T-helper 1 cell treated with Interleukin-12 subunit alpha and Interleukin-12 subunit beta and Interleukin-4 antibody, amounts not matched to agents 30 μg/mL and 1 μg/mL, for 36 hours (primary cell): ENCODE measurements around the gene PACRG.

Experiments used
- H3K27ac Mint-ChIP-seq: one replicate; pipeline ENCODE4 v1.8.0; 2021; ENCODE audit warnings: mild to moderate bottlenecking, mixed read lengths
- H3K27me3 Mint-ChIP-seq: one replicate; pipeline ENCODE4 v1.8.0; 2021; ENCODE audit warnings: low read depth, mixed read lengths
- H3K36me3 Mint-ChIP-seq: one replicate; pipeline ENCODE4 v1.8.0; 2021; ENCODE audit warnings: low read depth, mixed read lengths
- H3K4me1 Mint-ChIP-seq: one replicate; pipeline ENCODE4 v1.8.0; 2021; ENCODE audit warnings: low read depth, mixed read lengths
- H3K4me3 Mint-ChIP-seq: one replicate; pipeline ENCODE4 v1.8.0; 2021; ENCODE audit warnings: mild to moderate bottlenecking, moderate library complexity, mixed read lengths
- H3K9me3 Mint-ChIP-seq: one replicate; pipeline ENCODE4 v1.8.0; 2021; ENCODE audit warnings: mixed read lengths

The PACRG gene

DNA sequence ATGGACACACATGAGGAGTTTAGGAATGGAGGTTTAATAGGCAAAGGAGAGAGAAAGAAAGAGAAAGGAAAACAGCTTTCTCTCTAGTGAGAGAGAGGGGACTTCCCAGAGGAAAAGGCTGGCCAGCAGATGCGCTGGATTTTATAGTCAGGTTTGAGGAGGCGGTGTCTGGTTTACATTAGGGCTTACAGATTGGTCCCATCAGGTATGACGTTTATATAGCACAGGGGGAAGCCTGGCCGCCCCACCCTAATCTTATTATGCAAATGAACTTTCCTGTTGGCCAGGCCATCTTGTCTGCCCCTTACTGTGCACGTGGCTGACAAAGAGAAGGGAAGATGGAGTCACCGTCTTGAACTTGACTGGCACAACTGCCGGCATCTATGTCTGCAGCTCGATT, 600.1 kb downstream of the PACRG start:
- no peaks in the 10 kb centered on the region for H3K4me1 Mint-ChIP-seq
- no peak overlapping the region for H3K27ac Mint-ChIP-seq
- no peaks in the 10 kb centered on the region for H3K9me3 Mint-ChIP-seq
- no peak overlapping the region for H3K4me3 Mint-ChIP-seq
- no peaks in the 10 kb centered on the region for H3K36me3 Mint-ChIP-seq
- peaks cover 4% of the 10 kb centered on the region for H3K27me3 Mint-ChIP-seq

- Mint-ChIP-seq H3K27me3 (peaks cover 4% of the 10 kb centered on the region), H3K36me3 (no peaks in the 10 kb centered on the region), H3K4me3 (no peak overlapping the region), H3K27ac (no peak overlapping the region), H3K4me1 (no peaks in the 10 kb centered on the region), H3K9me3 (no peaks in the 10 kb centered on the region)
These were observed 600.6 kb downstream of the PACRG start for GRCh38 chr6:163328411-163328810.

GRCh38 chr6:163329991-163330390, 602.2 kb downstream of the PACRG start:
- Mint-ChIP-seq H3K4me1 (no peaks in the 10 kb centered on the region), H3K27ac (no peak overlapping the region), H3K27me3 (no peaks in the 10 kb centered on the region), H3K36me3 (no peaks in the 10 kb centered on the region), H3K9me3 (no peaks in the 10 kb centered on the region), H3K4me3 (no peak overlapping the region)

GRCh38 chr6:163331245-163331644, 603.5 kb downstream of the PACRG start:
- Mint-ChIP-seq H3K9me3 (no peaks in the 10 kb centered on the region), H3K27ac (no peak overlapping the region), H3K4me3 (no peak overlapping the region), H3K4me1 (no peaks in the 10 kb centered on the region), H3K27me3 (peaks cover 3% of the 10 kb centered on the region), H3K36me3 (no peaks in the 10 kb centered on the region)

DNA sequence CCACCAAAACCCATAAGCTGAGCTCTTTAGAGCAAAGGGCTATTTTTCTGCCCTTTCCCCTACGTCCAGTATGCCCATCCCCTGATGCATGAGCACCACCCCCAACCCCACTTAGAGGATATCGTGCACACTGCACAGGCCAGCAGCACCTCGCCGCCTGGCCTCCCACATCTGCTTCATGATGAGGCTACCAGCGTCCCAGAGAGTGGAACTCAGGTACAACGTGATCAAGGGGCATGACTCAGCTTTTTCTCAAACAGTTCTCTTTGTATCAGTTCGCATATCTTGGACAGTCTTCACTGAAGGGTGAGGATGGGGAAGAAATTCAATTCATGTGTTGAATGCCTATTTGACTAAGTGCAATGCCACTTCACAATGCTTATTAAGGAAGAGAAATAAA, 604.8 kb downstream of the PACRG start:
- Mint-ChIP-seq H3K4me1 (no peaks in the 10 kb centered on the region), H3K27me3 (peaks cover 9% of the 10 kb centered on the region), H3K4me3 (no peak overlapping the region), H3K27ac (no peak overlapping the region), H3K36me3 (no peaks in the 10 kb centered on the region), H3K9me3 (no peaks in the 10 kb centered on the region)

DNA sequence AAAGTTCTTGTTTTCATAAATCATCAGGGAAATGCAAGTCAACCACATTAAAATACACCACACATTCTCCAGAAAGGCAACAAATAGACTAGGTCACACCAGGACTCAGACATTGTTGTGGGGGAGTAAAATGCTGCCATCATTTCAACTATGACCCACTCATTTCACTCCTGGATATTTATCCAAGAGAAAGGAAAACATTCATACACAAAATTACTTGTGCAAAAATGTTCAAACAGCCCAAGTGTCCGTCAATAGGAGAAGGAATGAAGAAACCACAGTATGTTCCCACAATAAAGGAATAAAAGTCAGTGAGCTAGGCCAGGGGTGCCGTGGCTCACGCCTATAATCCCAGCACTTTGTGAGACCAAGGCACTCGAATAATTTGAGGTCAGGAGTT, 605.3 kb downstream of the PACRG start:
- Mint-ChIP-seq H3K36me3 (no peaks in the 10 kb centered on the region), H3K4me3 (no peak overlapping the region), H3K9me3 (no peaks in the 10 kb centered on the region), H3K4me1 (no peaks in the 10 kb centered on the region), H3K27ac (no peak overlapping the region), H3K27me3 (peaks cover 9% of the 10 kb centered on the region)

DNA sequence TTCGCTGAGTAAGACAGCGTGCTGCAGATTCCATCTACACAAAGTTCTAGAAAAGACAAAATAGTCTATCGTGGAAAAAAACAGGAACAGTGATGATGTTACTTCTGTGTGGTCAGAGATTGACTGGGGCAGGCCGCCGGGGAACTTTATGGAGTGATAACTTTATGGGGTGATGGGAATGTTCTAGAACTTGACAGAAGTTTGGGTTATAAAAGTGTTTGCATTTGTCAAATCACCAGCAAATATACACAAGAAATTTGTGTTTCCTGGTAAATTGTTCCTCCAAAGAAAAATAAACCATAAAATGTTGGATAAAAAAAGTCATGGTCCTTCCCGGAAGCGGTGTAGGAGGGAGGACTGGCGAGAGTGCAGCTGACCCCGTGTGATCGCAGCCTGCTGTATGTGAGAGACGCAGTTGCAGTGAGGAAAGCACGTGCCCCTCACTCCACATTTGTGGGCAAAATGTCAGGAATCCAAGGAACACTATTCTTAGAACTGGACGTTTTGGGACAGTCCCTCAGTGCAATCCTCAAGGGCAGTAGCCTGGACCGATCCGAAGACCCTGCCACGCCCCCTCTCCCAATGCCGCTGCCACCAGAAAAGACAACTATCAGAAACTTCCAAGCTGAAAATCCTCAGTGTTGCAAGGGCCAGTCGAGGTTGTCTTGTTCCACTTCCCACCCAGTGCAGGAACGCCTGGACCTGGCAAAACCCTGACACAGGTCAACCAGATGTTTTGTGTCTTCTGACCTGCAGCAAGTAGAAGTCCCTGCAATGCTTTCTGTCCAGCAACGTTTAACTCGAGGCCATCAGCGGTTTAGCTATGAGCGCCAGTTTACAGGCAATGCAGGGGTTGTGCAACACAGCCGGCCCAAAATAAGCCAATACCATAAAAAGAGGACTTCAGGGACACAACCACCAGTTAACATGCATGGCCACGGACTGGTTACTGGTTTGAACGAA, 606.2 kb downstream of the PACRG start:
- Mint-ChIP-seq H3K4me1 (no peaks in the 10 kb centered on the region), H3K4me3 (no peak overlapping the region), H3K9me3 (no peaks in the 10 kb centered on the region), H3K27ac (no peak overlapping the region), H3K36me3 (no peaks in the 10 kb centered on the region), H3K27me3 (peaks cover 9% of the 10 kb centered on the region)

DNA sequence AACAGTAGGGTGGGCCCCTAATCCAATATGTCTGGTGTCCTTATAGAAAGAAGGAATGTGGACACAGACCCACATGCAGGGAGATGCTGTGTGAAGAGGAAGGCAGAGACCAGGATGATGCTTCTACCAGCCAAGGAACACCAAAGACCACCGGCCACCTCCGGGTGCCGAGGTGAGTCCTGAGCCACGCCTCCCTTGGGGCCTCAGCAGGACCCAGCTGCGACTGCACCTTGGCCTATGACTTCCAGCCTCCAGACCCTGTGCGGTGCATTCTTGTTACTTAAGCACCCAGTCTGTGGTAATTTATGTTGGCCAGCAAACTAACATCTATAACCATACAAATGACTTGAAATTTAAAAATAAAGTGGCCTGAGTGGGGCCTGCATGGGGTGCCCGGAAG, 607.3 kb downstream of the PACRG start:
- Mint-ChIP-seq H3K9me3 (no peaks in the 10 kb centered on the region), H3K4me1 (no peaks in the 10 kb centered on the region), H3K27me3 (peaks cover 9% of the 10 kb centered on the region)

DNA sequence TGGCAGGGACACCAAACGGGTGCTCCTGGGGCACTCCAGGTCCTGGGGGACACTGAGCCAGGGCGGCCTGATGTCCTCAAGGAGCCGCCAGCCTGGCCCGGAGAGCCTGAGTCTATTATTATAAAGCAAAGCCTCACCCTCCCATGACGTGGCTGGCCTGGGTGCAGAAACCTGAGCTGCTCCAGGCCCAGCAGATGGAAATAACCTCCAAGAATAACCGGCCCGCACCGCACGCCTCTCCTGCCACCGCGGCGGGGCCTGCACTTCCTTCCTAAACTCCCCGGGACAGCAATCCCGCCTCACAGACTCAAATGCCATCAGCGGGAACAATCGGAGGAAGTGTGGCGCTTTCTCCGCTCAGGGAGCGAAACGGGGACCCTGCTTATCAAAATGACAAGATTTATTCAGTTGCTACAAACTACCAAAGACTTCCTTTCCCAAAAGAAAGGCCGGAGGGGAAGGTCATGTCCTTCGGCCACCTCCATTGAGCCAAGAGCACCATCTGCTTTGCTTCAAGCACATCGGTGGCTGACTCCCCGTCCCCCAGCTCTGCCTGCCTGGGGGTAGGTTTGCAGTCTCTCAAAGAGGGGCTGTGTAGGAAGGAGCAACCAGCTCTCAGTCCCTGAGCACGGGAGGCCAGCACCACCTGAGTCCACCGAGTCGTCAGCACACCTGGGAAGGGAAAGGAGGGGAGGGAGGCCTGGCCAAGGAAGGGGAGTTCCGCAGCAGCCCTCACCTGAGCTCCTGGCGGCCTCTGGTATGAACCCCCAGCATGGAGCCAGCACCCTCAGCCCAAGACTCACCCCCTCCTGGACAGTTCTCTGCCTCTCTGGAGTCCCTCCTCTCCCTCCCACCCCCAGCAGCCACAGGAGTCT, 608.1 kb downstream of the PACRG start:
- Mint-ChIP-seq H3K27ac (no peak overlapping the region), H3K9me3 (no peaks in the 10 kb centered on the region), H3K4me1 (no peaks in the 10 kb centered on the region), H3K27me3 (peaks cover 9% of the 10 kb centered on the region), H3K36me3 (no peaks in the 10 kb centered on the region), H3K4me3 (no peak overlapping the region)

More for the DNA sequence above, 607.3 kb downstream of the PACRG start:
- H3K4me3 Mint-ChIP-seq = no peak overlapping the region
- H3K36me3 Mint-ChIP-seq = no peaks in the 10 kb centered on the region
- no peak overlapping the region for H3K27ac Mint-ChIP-seq

DNA sequence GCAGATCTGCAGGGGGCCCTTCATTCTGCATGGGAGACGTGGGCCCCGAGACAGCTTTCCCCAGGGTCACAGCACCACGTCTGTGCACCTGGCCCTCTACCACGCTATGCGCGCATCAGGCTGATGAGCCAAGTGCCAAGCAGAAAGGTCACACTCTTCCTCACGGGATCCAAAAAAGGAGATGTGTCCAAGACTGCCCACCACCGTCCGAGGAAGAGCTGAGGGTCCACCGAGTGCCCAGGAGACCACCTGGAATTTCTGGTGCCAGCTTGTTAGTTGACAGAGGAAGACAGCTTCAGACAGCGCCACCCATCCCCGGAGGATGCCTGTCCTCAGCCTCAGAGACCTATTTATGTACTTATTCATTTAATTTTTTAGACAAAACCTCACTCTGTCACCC, 609.2 kb downstream of the PACRG start:
- H3K27me3 Mint-ChIP-seq = peaks cover 9% of the 10 kb centered on the region
- H3K9me3 Mint-ChIP-seq = no peaks in the 10 kb centered on the region
- no peaks in the 10 kb centered on the region for H3K36me3 Mint-ChIP-seq
- no peaks in the 10 kb centered on the region for H3K4me1 Mint-ChIP-seq
- H3K4me3 Mint-ChIP-seq = no peak overlapping the region
- no peak overlapping the region for H3K27ac Mint-ChIP-seq

DNA sequence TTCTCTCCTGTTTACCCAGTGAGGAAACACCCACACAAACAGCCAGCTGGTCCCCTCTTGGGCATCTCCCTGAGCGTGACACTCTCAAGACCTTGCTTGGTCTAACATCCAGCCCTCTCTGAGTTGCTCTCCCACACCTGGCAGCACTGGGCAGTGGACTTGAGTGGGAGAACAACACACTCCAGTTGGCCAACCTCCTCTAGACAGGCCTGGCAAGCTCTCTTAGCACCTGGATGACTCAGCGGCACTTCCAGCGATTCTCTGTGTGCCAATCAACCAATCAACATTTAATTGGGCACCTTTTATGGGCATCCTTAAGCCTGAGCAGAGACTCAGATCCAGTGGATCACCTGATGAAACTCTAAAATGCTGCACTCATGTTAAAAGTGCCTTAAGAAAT, 610.2 kb downstream of the PACRG start:
- H3K9me3 Mint-ChIP-seq = no peaks in the 10 kb centered on the region
- no peaks in the 10 kb centered on the region for H3K4me1 Mint-ChIP-seq
- no peaks in the 10 kb centered on the region for H3K36me3 Mint-ChIP-seq
- no peak overlapping the region for H3K4me3 Mint-ChIP-seq
- H3K27me3 Mint-ChIP-seq = peaks cover 9% of the 10 kb centered on the region
- H3K27ac Mint-ChIP-seq = no peak overlapping the region

DNA sequence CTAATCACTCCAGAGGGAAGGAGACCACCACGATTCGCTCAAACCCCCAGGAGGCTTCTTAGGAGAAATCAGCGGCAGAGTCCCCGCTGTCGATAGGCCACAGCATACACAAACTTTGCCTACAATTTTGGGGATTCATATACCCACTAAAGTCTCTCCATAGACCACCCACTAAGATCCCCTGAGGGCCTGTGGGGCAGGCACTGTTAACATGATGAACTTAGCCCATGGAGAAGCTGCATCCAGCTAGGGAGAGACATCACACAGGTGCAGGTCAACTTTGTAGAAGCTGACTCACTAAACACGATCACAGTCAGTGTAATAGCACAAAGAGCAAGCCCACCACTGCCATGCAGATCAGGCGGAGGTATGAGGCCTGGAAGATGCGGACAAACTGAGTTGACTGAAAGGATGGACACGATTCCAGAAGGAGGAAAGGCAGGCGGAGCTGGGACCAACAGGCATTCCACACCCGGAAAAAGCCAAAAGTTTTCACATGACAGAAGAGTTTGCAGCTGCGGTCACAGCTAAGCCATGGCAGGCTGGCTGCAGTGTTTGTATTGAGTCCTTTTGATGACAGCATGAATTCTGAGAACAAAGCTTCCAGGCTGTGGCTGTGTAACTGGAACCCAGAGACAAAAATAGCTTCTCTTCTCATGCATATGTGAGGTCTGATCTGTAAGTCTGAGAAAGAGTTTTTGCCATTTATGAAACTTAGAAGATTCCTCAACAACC, 611.1 kb downstream of the PACRG start:
- Mint-ChIP-seq H3K27me3 (peaks cover 9% of the 10 kb centered on the region), H3K36me3 (no peaks in the 10 kb centered on the region), H3K27ac (no peak overlapping the region), H3K9me3 (no peaks in the 10 kb centered on the region), H3K4me1 (no peaks in the 10 kb centered on the region), H3K4me3 (no peak overlapping the region)

DNA sequence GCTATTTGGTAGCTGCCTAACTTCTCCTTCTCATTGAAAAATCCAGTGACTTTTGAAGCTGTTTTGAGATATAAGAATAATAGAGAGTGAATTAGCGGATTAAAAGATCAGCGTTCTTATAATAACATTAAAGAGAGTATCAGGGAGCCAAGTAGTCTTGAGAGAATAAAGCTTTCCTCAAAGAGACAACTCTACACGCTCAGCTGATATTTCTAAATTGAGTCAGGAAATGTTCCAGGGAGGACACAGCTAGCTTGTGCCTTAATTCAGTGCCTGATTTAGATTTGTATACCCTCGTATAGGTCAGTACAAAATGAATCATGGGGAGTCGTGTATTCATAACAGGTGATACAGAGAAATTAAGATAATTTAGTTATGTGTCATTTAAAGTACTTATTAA, 611.7 kb downstream of the PACRG start:
- H3K9me3 Mint-ChIP-seq = no peaks in the 10 kb centered on the region
- no peaks in the 10 kb centered on the region for H3K4me1 Mint-ChIP-seq
- H3K36me3 Mint-ChIP-seq = no peaks in the 10 kb centered on the region
- H3K4me3 Mint-ChIP-seq = no peak overlapping the region
- no peak overlapping the region for H3K27ac Mint-ChIP-seq
- H3K27me3 Mint-ChIP-seq = peaks cover 9% of the 10 kb centered on the region

GRCh38 chr6:163340201-163340887, 612.6 kb downstream of the PACRG start:
- H3K27ac Mint-ChIP-seq = no peak overlapping the region
- H3K4me3 Mint-ChIP-seq = no peak overlapping the region
- H3K9me3 Mint-ChIP-seq = no peaks in the 10 kb centered on the region
- peaks cover 9% of the 10 kb centered on the region for H3K27me3 Mint-ChIP-seq
- H3K4me1 Mint-ChIP-seq = no peaks in the 10 kb centered on the region
- no peaks in the 10 kb centered on the region for H3K36me3 Mint-ChIP-seq
